A673 (cell line): Measurements from ENCODE around the gene DNAH9. TPM values are rescaled to one million over a fixed set of nuclear protein-coding genes. Genes with fewer than 3 reads are reported as not detected.

Experiments used
- BruUV-seq: library from RNA; stranded (reverse); fragments of 400-500 nt; replicated peaks from 2 replicates; lab custom pipeline; 2021; lab: Mats Ljungman, UMichigan
- CTCF ChIA-PET: fragments of 300-600 bp; sonication (Branson Sonifier 250); formaldehyde crosslinking; loops from one replicate; lab custom pipeline; 2022; ENCODE audit warnings: antibody characterized with exemption; lab: Charles Lee
- POLR2A ChIA-PET: fragments of 300-600 bp; sonication (Branson Sonifier 250); formaldehyde crosslinking; loops from one replicate; lab custom pipeline; 2022; ENCODE audit warnings: antibody characterized with exemption; ENCODE audit not compliant: low non-redundant PET; lab: Charles Lee
- DNase-seq: peaks from one replicate; pipeline ENCODE4 v3.0.0-alpha.2; 2015; ENCODE audit warnings: low spot score
- H3K27ac ChIP-seq: fragments of 200-600 bp; sonication (generic); 2 replicates; pipeline ENCODE4 v1.5.1; 2016; ENCODE audit warnings: mixed run types, low read depth, mild to moderate bottlenecking, mixed read lengths, antibody characterized with exemption, low read length; ENCODE audit not compliant: poor library complexity, severe bottlenecking
- H3K27me3 ChIP-seq: fragments of 200-600 bp; sonication (generic); replicated peaks from 2 replicates; pipeline ENCODE4 v1.6.1; 2017; ENCODE audit warnings: mixed run types, low read depth, mild to moderate bottlenecking, mixed read lengths, antibody characterized with exemption, low read length; ENCODE audit not compliant: insufficient read depth, poor library complexity
- H3K36me3 ChIP-seq: fragments of 200-600 bp; sonication (generic); 2 replicates; pipeline ENCODE4 v1.6.1; 2016; ENCODE audit warnings: mixed run types, mild to moderate bottlenecking, mixed read lengths, antibody characterized with exemption, low read length; ENCODE audit not compliant: insufficient read depth, poor library complexity, severe bottlenecking
- H3K4me1 ChIP-seq: fragments of 200-600 bp; sonication (generic); 2 replicates; pipeline ENCODE4 v1.6.1; 2017; ENCODE audit warnings: mixed run types, mild to moderate bottlenecking, mixed read lengths, antibody characterized with exemption, low read length; ENCODE audit not compliant: insufficient read depth, poor library complexity, severe bottlenecking
- H3K4me3 ChIP-seq: fragments of 200-600 bp; sonication (generic); 2 replicates; pipeline ENCODE4 v1.5.1; 2016; ENCODE audit warnings: low read depth, mixed run types, mild to moderate bottlenecking, mixed read lengths, low read length; ENCODE audit not compliant: poor library complexity, severe bottlenecking
- H3K9me3 ChIP-seq: fragments of 200-600 bp; sonication (generic); 2 replicates; pipeline ENCODE4 v1.6.1; 2016; ENCODE audit warnings: mixed run types, low read depth, mild to moderate bottlenecking, mixed read lengths, antibody characterized with exemption, low read length; ENCODE audit not compliant: poor library complexity, severe bottlenecking
- CTCF ChIP-seq: fragments of 300-800, 200-600 bp; sonication (generic); conservative IDR thresholded peaks from 2 replicates; pipeline ENCODE4 v1.5.1; 2017; ENCODE audit warnings: low read depth, mild to moderate bottlenecking, antibody characterized with exemption, low read length, moderate library complexity, mixed read lengths
- EZH2 ChIP-seq: fragments of 200-600 bp; sonication (generic); IDR thresholded peaks from 2 replicates; pipeline ENCODE4 v1.6.1; 2017; ENCODE audit warnings: borderline replicate concordance, low read depth, mild to moderate bottlenecking, mixed read lengths, antibody characterized with exemption, low read length; ENCODE audit not compliant: poor library complexity, severe bottlenecking
- intact Hi-C: fragments of 100-400 bp; cut with micrococcal nuclease; formaldehyde crosslinking; loops from one replicate; pipeline ENCODE4 v1.10.0; 2022; ENCODE audit not compliant: unreplicated experiment
- total RNA-seq: library from RNA; stranded (reverse); gene quantifications from 2 replicates; pipeline ENCODE4 v1.2.3, GENCODE V29; 2021

DNAH9 gene
- total RNA-seq, 1 experiment from 2014 or later = 6.6 TPM

DNA sequence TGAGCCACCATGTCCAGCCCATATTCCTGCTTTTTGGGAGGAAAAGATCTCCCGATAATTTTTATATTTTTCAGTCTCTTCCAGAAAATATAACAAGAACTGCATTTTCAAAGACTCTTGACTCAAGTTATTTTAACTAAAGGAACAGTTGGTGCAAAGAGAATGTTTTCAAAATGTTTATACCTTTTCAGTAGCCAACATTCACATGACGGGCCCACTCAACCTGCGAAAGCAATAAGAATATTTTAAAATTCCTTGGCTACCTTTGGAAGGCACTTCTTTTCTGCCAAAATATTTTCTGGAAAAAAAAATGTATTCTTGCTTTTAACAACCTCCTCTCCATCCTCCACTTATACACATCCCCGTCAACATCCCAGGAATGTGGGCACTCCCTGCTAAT is 258.7 kb downstream of the DNAH9 start:
- H3K27me3 ChIP-seq = no peaks in the 10 kb centered on the region
- BruUV-seq = no TSS peak
- H3K9me3 ChIP-seq = no peaks in the 10 kb centered on the region
- H3K4me1 ChIP-seq = no peaks in the 10 kb centered on the region
- no peak overlapping the region for H3K4me3 ChIP-seq
- no peak for DNase-seq
- TF ChIP-seq CTCF (no peak), EZH2 (no peak)
- CTCF ChIA-PET = no interaction called here
- POLR2A ChIA-PET = no interaction called here
- no peaks in the 10 kb centered on the region for H3K36me3 ChIP-seq
- intact Hi-C loops = no loop called here
- H3K27ac ChIP-seq = no peak overlapping the region

GRCh38 chr17:11869680-11870394 is 271.6 kb downstream of the DNAH9 start:
- Histone ChIP-seq H3K27me3 (no peaks in the 10 kb centered on the region), H3K4me1 (no peaks in the 10 kb centered on the region), H3K9me3 (no peaks in the 10 kb centered on the region), H3K36me3 (no peaks in the 10 kb centered on the region), H3K4me3 (no peak overlapping the region), H3K27ac (no peak overlapping the region)
- BruUV-seq = no TSS peak
- DNase-seq = no peak
- no peak for TF ChIP-seq CTCF
- TF ChIP-seq EZH2 = no peak
- intact Hi-C loops = no loop called here
- CTCF ChIA-PET = no interaction called here
- POLR2A ChIA-PET = no interaction called here

DNA sequence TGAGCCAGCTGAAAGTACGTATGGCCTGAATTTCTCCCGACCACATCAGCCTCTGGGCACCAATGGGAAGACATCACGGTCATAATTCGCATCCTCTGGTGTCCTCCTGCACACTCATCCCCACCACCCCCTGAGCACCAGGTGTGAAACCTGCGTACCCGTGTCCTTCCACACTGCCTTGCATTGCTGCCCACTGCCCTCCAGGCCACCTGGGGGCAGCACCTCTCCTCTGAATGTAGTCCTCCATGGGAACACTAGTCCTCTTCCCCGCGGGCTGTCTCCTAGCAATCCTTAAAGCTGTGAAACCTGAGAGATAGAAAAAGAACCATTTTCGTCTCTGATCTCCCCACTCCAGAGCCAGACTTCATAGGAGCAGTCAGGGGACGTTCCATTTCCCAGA is 273.5 kb downstream of the DNAH9 start:
- Histone ChIP-seq H3K9me3 (no peaks in the 10 kb centered on the region), H3K27me3 (no peaks in the 10 kb centered on the region), H3K4me3 (no peak overlapping the region), H3K36me3 (no peaks in the 10 kb centered on the region), H3K4me1 (no peaks in the 10 kb centered on the region), H3K27ac (no peak overlapping the region)
- TF ChIP-seq CTCF (peak; percentile 31; the same call in 1 of the 2 replicates), EZH2 (no peak)
- ChIA-PET CTCF (interaction anchor here (0.6 kb wide), 1 partner anchor 68 kb away, joined by 4 read pairs; no protein-coding TSS in a partner anchor), POLR2A (no interaction called here)
- no TSS peak for BruUV-seq
- DNase-seq = no peak
- intact Hi-C loops = no loop called here
